Sigmoid colon (tissue), 7 donors: ENCODE measurements around the gene ZNF577. TPM values are rescaled to one million over a fixed set of nuclear protein-coding genes. Genes with fewer than 3 reads are reported as not detected.

ENCODE experiments used
- DNase-seq: peaks from one replicate; pipeline ENCODE4 v3.0.0-alpha.2; 2019
- H3K27ac ChIP-seq, 4 donors: fragments of 200-600 bp; sonication (generic); one replicate each; pipeline ENCODE4 v1.5.1; 2016 to 2019; ENCODE audit warnings: mild to moderate bottlenecking in 1 of 4
- H3K27me3 ChIP-seq, 3 donors: fragments of 200-600 bp; sonication (generic); one replicate each; pipeline ENCODE4 v1.5.1; 2019; ENCODE audit warnings: mild to moderate bottlenecking in 1 of 3
- H3K36me3 ChIP-seq, 4 donors: fragments of 200-600 bp; sonication (generic); one replicate each; pipeline ENCODE4 v1.5.1; 2016 to 2019
- H3K4me1 ChIP-seq, 4 donors: fragments of 200-600 bp; sonication (generic); one replicate each; pipeline ENCODE4 v1.5.1; 2017 to 2019
- H3K4me3 ChIP-seq, 4 donors: fragments of 200-600 bp; sonication (generic); one replicate each; pipeline ENCODE4 v1.5.1; 2017 to 2019; ENCODE audit warnings: mild to moderate bottlenecking in 2 of 4, moderate library complexity in 1 of 4
- H3K9me3 ChIP-seq, 4 donors: fragments of 200-600 bp in 3 of 4; sonication (generic) in 3 of 4; one replicate each; pipeline versions ENCODE4 v1.5.1 to v1.6.1; 2013 to 2019
- EP300 ChIP-seq, 4 donors: sonication (generic); formaldehyde crosslinking; IDR thresholded peaks; one replicate each; pipeline ENCODE4 v1.6.1; 2017; ENCODE audit warnings: antibody characterized with exemption in 4 of 4
- POLR2A ChIP-seq, 2 donors: fragments of 450-650 bp; IDR thresholded peaks; one replicate each; pipeline ENCODE4 v1.6.1; 2016; ENCODE audit warnings: antibody characterized with exemption in 2 of 2, mild to moderate bottlenecking in 2 of 2, moderate library complexity in 2 of 2
- POLR2AphosphoS5 ChIP-seq, 4 donors: sonication (generic); formaldehyde crosslinking; IDR thresholded peaks; one replicate each; pipeline ENCODE4 v1.6.1; 2017; ENCODE audit warnings: antibody characterized with exemption in 4 of 4
- WGBS, 2 donors: extraction: QIAGEN DNeasy Blood & Tissue Kit; methylation state at CpG; one replicate each; pipeline ENCODE4 v1.1.7; 2013; 5-methylcytosine and 5-hydroxymethylcytosine counted together
- intact Hi-C: fragments of 100-400 bp; cut with DNase I; formaldehyde crosslinking; loops from one replicate; pipeline ENCODE4 v1.15.1; 2023
- polyA plus RNA-seq, 3 donors: library from polyadenylated mRNA; stranded (reverse); fragments of 200-250 nt; gene quantifications; one replicate each; pipeline ENCODE4 v1.2.3, GENCODE V29; 2013
- total RNA-seq, 4 donors: library from RNA; depleted of rRNA; stranded (reverse); fragments of >200 nt; gene quantifications; one replicate each; pipeline ENCODE4 v1.1.0, GENCODE V29; 2016
- TF ChIP-seq, protein P1 (sequence below), 4 experiments: fragments of 450-650 bp in 3 of 4; fragments of 200-600 bp in 1 of 4; IDR thresholded peaks; one replicate each; pipeline ENCODE4 v1.5.1; 2016 to 2019; ENCODE audit warnings: antibody characterized with exemption in 4 of 4, mild to moderate bottlenecking in 3 of 4, moderate library complexity in 2 of 4
- donor health status: healthy with polysubstance abuse.
- donor health status: Bipolar disorder and iron deficiency.
- donor health status: healthy.

Gene ZNF577
- 10 to 100 TPM; 21.7 to 28.0 (median 23.4) TPM for total RNA-seq
- polyA plus RNA-seq: 1 to 10 TPM; 2.8 to 9.6 (median 6.6) TPM

DNA sequence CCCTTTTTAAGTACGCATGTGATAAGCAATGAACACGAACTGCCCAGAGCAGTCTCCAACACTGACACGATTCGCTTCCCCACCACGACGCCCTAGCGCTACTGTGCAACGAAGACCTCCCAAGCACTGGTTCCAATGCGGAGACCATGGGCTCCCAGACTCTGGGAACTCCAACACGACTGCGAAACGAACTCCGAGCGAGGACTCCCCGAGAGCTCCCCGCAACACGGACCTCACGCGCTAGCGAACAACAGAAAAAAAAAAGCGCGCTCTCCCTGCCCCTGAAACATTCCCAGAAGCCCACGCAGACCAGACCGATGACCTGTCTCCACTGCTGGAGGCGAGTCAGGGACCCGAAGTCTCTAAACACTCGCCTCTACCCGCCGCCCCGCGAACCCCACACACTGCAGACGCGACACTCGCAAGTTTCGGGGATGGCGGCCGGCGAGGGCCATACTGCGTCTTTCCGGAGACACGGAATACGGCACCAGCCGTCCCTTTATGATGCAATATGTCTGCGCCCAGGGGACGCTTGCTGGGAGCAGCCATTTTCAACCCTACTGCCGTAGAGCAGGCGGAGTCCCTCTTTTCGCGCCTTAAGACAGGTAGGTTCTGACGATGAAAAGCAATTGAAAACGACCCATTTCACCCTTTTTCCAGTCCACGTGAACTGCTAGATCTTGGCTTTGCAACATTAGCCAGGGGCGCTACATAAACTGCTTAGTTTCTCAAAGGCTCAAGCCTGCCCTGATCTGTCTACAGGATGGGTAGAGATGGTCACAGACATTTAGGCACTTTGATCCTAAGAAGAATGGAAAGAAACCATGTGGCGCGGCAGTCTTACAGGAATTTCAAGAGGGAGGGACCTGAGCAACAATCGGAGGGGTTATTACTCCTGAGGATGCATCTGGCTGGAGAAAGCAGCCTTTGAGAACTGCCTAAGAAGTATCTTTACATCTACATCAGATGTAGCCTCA, at the start of gene ZNF577:
Gene ZNF577, minus strand, starts transcription at position 430 of the 977 bp plus-strand sequence. CDS start 7,569 bp downstream, outside the sequence.
- 6 to 9% methylated on average over 56 of the region's 56 CpGs for WGBS, 2 donors
- H3K27ac ChIP-seq: peak within 1 kb of the TSS; percentile 80 to 83 (median 80)
- peak; percentile 94 for DNase-seq
- H3K4me1 ChIP-seq: peaks cover 0 to 14% (median 10%) of the 10 kb centered on the region in 4 donors
- intact Hi-C loops: loop anchor here (1.0 to 5.0 kb wide), 4 partner anchors 17 to 551 kb away; partner anchors contain the start of genes ZNF350, ZNF613 and ZNF649
- TF ChIP-seq POLR2A (IDR thresholded peaks at IDR 0.05) (no peak), POLR2AphosphoS5 (IDR thresholded peaks at IDR 0.05) (peak; percentile 74 to 89 (median 88)), EP300 (IDR thresholded peaks at IDR 0.05) (peak in 1 of 4 donors; percentile 48)
- TF ChIP-seq, protein P1, sequence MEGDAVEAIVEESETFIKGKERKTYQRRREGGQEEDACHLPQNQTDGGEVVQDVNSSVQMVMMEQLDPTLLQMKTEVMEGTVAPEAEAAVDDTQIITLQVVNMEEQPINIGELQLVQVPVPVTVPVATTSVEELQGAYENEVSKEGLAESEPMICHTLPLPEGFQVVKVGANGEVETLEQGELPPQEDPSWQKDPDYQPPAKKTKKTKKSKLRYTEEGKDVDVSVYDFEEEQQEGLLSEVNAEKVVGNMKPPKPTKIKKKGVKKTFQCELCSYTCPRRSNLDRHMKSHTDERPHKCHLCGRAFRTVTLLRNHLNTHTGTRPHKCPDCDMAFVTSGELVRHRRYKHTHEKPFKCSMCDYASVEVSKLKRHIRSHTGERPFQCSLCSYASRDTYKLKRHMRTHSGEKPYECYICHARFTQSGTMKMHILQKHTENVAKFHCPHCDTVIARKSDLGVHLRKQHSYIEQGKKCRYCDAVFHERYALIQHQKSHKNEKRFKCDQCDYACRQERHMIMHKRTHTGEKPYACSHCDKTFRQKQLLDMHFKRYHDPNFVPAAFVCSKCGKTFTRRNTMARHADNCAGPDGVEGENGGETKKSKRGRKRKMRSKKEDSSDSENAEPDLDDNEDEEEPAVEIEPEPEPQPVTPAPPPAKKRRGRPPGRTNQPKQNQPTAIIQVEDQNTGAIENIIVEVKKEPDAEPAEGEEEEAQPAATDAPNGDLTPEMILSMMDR (IDR thresholded peaks at IDR 0.05): no peak
- peak within 1 kb of the TSS; percentile 58 to 72 (median 62) for H3K4me3 ChIP-seq
- no peaks in the 10 kb centered on the region for H3K27me3 ChIP-seq
- H3K36me3 ChIP-seq: peaks cover 22 to 39% (median 30%) of the 10 kb centered on the region in 4 donors
- H3K9me3 ChIP-seq: peaks cover 16 to 35% (median 35%) of the 10 kb centered on the region in 4 donors

DNA sequence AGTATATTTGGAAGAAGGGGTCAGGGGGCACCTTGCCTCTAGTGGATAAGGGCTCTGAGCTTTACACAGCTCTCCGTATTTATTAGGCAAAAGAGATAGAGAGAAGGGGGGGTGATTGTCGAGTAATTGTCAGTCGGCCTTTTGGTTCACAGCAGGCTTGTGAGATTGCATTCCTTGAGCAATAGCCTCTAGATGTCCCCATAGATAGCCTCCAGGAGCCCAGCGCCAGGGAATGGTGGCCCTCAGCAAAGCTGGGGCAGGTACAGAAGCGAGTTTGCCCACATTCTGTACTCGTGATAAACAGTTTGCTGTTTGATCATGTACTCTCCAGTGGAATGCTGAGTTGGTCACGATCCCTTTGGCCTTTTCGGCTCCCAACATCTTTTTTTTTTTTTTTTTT, 44.2 kb upstream of the ZNF577 start:
- WGBS, 2 donors: 89 to 98% methylated on average over 8 of the region's 8 CpGs
- intact Hi-C loops: no loop called here
- no peak for DNase-seq
- Histone ChIP-seq H3K4me1 (peaks cover 0 to 9% (median 9%) of the 10 kb centered on the region in 4 donors), H3K27ac (no peak overlapping the region), H3K27me3 (no peaks in the 10 kb centered on the region), H3K9me3 (peaks cover 0 to 29% (median 1%) of the 10 kb centered on the region in 4 donors), H3K36me3 (peaks cover 25 to 71% (median 48%) of the 10 kb centered on the region in 4 donors), H3K4me3 (no peak overlapping the region)
- TF ChIP-seq POLR2AphosphoS5 (IDR thresholded peaks at IDR 0.05): no peak
- TF ChIP-seq, protein P1 (IDR thresholded peaks at IDR 0.05): no peak
- TF ChIP-seq POLR2A (IDR thresholded peaks at IDR 0.05): no peak
- TF ChIP-seq EP300 (IDR thresholded peaks at IDR 0.05): no peak

DNA sequence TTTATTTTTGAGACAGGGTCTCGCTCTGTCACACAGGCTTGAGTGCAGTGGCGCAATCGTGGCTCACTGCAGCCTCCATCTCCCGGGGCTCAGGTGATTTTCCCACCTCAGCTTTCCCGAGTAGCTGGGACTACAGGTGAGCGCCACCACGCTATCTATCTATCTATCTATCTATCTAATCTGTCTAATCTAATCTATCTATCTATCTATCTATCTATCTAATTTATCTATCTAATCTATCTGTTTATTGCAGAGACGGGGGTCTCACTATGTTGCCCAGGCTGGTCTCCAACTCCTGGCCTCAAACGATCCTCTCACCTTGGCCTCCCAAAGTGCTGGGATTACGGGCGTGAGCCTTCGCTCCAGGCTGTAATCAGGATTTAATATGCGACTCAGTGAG, 40.1 kb upstream of the ZNF577 start:
- peak overlapping the region; percentile 81 to 88 (median 86) for H3K27ac ChIP-seq
- no peaks in the 10 kb centered on the region for H3K27me3 ChIP-seq
- intact Hi-C loops: loop anchor here (1.0 kb wide), 1 partner anchor 40 kb away; no protein-coding TSS in a partner anchor
- peaks cover 4 to 17% (median 6%) of the 10 kb centered on the region in 4 donors for H3K9me3 ChIP-seq
- TF ChIP-seq POLR2AphosphoS5 (IDR thresholded peaks at IDR 0.05): no peak
- TF ChIP-seq, protein P1 (IDR thresholded peaks at IDR 0.05): no peak
- no peak for TF ChIP-seq EP300 (IDR thresholded peaks at IDR 0.05)
- no peak for TF ChIP-seq POLR2A (IDR thresholded peaks at IDR 0.05)
- peaks cover 0 to 14% (median 11%) of the 10 kb centered on the region in 4 donors for H3K4me1 ChIP-seq
- 31 to 36% methylated on average over 13 of the region's 13 CpGs for WGBS, 2 donors
- peak overlapping the region; percentile 68 to 91 (median 84) for H3K4me3 ChIP-seq
- DNase-seq: no peak
- peaks cover 4 to 31% (median 16%) of the 10 kb centered on the region in 4 donors for H3K36me3 ChIP-seq

DNA sequence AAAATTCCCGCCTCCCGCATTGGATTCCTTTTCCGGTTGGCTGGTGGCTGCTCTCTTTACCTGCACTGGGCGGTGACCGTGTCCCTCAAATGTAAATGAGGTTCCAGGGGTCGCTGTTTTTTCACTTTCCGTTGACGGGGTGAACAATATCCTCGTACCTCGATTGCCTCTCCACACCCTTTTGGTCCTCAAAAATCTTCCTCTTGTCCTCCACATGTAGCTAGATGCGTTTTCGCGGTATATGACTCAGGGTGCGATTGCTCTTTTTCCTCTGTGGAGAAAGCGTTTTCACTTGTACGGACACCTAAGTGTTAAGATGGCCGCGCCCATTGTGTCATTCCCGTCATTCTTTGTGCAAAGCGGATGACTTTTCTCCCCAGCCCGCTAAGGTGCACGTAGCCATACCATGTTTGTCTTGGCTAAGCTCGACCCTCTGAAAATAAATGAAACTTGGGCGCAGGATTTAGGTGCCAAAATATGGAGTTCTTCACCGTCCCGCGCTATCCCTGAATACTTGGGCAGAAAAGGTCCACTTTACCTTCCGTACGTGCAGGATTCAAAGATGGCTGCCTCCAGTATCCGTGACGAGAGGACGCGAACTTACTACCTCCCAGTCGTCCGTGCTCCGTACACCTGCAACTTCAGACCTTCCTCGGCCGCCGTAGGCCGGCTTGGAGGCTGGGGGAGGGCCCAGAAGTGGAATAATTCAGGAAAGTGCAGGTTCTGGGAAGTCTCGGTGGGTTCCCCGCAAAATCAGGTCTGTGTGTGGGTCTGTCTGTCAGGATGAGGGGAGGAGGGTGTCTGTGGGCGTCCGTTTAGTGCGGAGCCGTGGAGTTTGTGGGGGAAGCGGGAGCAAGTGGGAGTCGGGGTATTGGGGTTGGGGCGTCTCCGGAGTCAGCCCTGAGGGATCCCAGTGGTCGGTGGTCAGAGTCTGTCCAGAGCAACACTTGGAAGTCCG, 39.3 kb upstream of the ZNF577 start, which contains the start of gene ZNF613:
Gene ZNF613, plus strand, starts transcription at position 689 of the 958 bp plus-strand sequence. CDS start 8,749 bp downstream, outside the sequence.
- TF ChIP-seq, protein P1 (IDR thresholded peaks at IDR 0.05): peak in 1 of 4 experiments; percentile 12
- peak in 3 of 4 donors; percentile 23 to 45 (median 36) for TF ChIP-seq POLR2AphosphoS5 (IDR thresholded peaks at IDR 0.05)
- TF ChIP-seq EP300 (IDR thresholded peaks at IDR 0.05): no peak
- Histone ChIP-seq H3K36me3 (peaks cover 4 to 24% (median 13%) of the 10 kb centered on the region in 4 donors), H3K4me3 (peak within 1 kb of the TSS; percentile 68 to 91 (median 84)), H3K27ac (peak within 1 kb of the TSS; percentile 81 to 88 (median 86)), H3K27me3 (no peaks in the 10 kb centered on the region), H3K4me1 (peaks cover 0 to 14% (median 11%) of the 10 kb centered on the region in 4 donors), H3K9me3 (peaks cover 12 to 19% (median 13%) of the 10 kb centered on the region in 4 donors)
- intact Hi-C loops: loop anchor here (1.0 kb wide), 1 partner anchor 39 kb away; no protein-coding TSS in a partner anchor
- 0 to 1% methylated on average over 52 of the region's 52 CpGs for WGBS, 2 donors
- peak; percentile 92 for DNase-seq
